HepG2 (cell line): Measurements from ENCODE around the gene MRS2. TPM values are rescaled to one million over a fixed set of nuclear protein-coding genes. Genes with fewer than 3 reads are reported as not detected.

Experiments
- MATR3 ChIP-seq: sonication (generic); formaldehyde crosslinking; IDR thresholded peaks from 2 replicates; pipeline ENCODE4 v1.4.0; 2020; ENCODE audit warnings: missing genetic modification reagents
- MXD1 ChIP-seq: sonication (generic); formaldehyde crosslinking; IDR thresholded peaks from 2 replicates; pipeline ENCODE4 v1.4.0; 2020; ENCODE audit warnings: mild to moderate bottlenecking, missing genetic modification reagents
- MZF1 ChIP-seq: sonication (generic); formaldehyde crosslinking; IDR thresholded peaks from 2 replicates; pipeline ENCODE4 v1.8.1; 2023; ENCODE audit warnings: mild to moderate bottlenecking, missing genetic modification reagents, borderline replicate concordance
- NFIC ChIP-seq: IDR thresholded peaks from 2 replicates; pipeline ENCODE4 v1.6.1; 2012; ENCODE audit warnings: mild to moderate bottlenecking, low read length, inconsistent platforms
- SPEN ChIP-seq: sonication (generic); formaldehyde crosslinking; IDR thresholded peaks from 2 replicates; pipeline ENCODE4 v1.5.1; 2020; ENCODE audit warnings: low read depth, mild to moderate bottlenecking, missing genetic modification reagents
- SRF ChIP-seq: IDR thresholded peaks from 2 replicates; pipeline ENCODE4 v1.6.1; 2011; ENCODE audit warnings: mild to moderate bottlenecking, low read depth, low read length, moderate library complexity
- TP53 ChIP-seq: sonication (generic); formaldehyde crosslinking; conservative IDR thresholded peaks from 2 replicates; pipeline ENCODE4 v1.4.0; 2020; ENCODE audit warnings: missing genetic modification reagents
- XRCC5 ChIP-seq: fragments of 200-400 bp; formaldehyde crosslinking; optimal IDR thresholded peaks from 2 replicates; pipeline ENCODE3; 2017; ENCODE audit warnings: mild to moderate bottlenecking, low read length
- ZBTB7B ChIP-seq: sonication (generic); formaldehyde crosslinking; IDR thresholded peaks from 2 replicates; pipeline ENCODE4 v1.4.0; 2020; ENCODE audit warnings: missing genetic modification reagents
- ZC3H4 ChIP-seq: sonication (generic); formaldehyde crosslinking; IDR thresholded peaks from 2 replicates; pipeline ENCODE4 v1.4.0; 2020; ENCODE audit warnings: missing genetic modification reagents, borderline replicate concordance
- ZNF556 ChIP-seq: sonication (generic); formaldehyde crosslinking; IDR thresholded peaks from 2 replicates; pipeline ENCODE4 v1.4.0; 2020; ENCODE audit warnings: mild to moderate bottlenecking, missing genetic modification reagents, borderline replicate concordance
- ZNF629 ChIP-seq: sonication (generic); formaldehyde crosslinking; conservative IDR thresholded peaks from 2 replicates; pipeline ENCODE4 v1.5.0; 2020; ENCODE audit warnings: missing genetic modification reagents
- ZSCAN30 ChIP-seq: sonication (generic); formaldehyde crosslinking; IDR thresholded peaks from 2 replicates; pipeline ENCODE4 v1.5.0; 2020; ENCODE audit warnings: mild to moderate bottlenecking, missing genetic modification reagents
- polyA plus RNA-seq, 8 experiments: library from polyadenylated mRNA; depleted of rRNA in 3 of 8; stranded (reverse) in 7 of 8; unstranded in 1 of 8; fragments of >200 nt; fragmentation: Illumina TruSeq in 4 of 8; extraction: Trizol in 4 of 8; gene quantifications; 2 replicates each; pipeline versions ENCODE4 v1.2.1 to v1.2.3, GENCODE V29; 2011 to 2016; ENCODE audit warnings: low read depth in 4 of 8, missing spikeins in 1 of 8, mixed read lengths in 1 of 8; ENCODE audit not compliant: insufficient read depth in 1 of 8
- total RNA-seq, 5 experiments: library from RNA; depleted of rRNA; stranded (reverse); fragments of >200 nt; fragmentation: Illumina TruSeq; extraction: Trizol; gene quantifications; 2 replicates each; pipeline ENCODE4 v1.2.3, GENCODE V29; 2016; ENCODE audit warnings: low read depth in 1 of 5
- TF ChIP-seq, protein P1 (sequence below): sonication (generic); formaldehyde crosslinking; IDR thresholded peaks from 2 replicates; pipeline ENCODE4 v1.4.0; 2020; ENCODE audit warnings: missing genetic modification reagents, borderline replicate concordance
- TF ChIP-seq, protein P2 (sequence below), 2 experiments: sonication (generic) in 1 of 2; formaldehyde crosslinking in 1 of 2; IDR thresholded peaks; 2 replicates each; pipeline versions ENCODE4 v1.4.0 to v1.6.1; 2016 to 2020; ENCODE audit warnings: borderline replicate concordance in 1 of 2, low read depth in 1 of 2, mild to moderate bottlenecking in 1 of 2, missing genetic modification reagents in 1 of 2
- TF ChIP-seq, protein P3 (sequence below): sonication (generic); formaldehyde crosslinking; IDR thresholded peaks from 2 replicates; pipeline ENCODE4 v1.8.0; 2023; ENCODE audit warnings: mild to moderate bottlenecking, missing genetic modification reagents

MRS2 gene
- total and polyA plus RNA-seq, 2 of the 13 experiments (the other 11 are each of a cell fraction or from before 2014, with no cell fraction given), result 31.1 to 83.8 TPM

DNA sequence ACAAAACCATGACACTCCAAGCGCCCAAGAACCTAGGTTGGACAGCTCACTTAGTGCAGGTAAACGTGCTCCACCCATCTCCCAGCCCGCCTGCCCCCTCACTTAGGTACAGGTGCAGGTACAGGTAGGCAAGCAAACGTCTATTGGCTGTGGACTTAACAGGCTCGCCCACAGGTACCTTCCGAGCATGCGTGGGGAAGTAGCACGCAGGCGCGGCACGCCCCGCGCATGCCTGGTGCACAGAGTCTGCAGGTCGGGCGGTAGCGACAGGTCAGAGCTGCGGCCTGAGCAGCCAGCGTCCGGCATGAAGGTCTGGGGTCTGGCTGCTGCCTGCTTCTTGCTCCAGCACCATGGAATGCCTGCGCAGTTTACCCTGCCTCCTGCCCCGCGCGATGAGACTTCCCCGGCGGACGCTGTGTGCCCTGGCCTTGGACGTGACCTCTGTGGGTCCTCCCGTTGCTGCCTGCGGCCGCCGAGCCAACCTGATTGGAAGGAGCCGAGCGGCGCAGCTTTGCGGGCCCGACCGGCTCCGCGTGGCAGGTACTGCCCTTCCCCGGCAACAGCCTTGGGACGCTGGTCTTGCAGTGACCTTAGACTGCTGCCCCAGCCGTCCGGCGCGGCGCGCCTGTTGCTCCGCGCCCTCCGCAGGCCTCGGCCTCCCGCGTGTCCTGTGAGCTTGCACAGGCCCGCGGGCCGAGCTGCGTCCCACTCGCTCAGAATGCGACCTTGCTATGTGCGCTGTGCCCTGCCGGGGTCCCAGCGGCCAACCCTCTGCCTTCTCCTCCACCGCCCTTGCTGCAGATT lies at the start of gene MRS2 (continued):
- TF ChIP-seq, protein P1, sequence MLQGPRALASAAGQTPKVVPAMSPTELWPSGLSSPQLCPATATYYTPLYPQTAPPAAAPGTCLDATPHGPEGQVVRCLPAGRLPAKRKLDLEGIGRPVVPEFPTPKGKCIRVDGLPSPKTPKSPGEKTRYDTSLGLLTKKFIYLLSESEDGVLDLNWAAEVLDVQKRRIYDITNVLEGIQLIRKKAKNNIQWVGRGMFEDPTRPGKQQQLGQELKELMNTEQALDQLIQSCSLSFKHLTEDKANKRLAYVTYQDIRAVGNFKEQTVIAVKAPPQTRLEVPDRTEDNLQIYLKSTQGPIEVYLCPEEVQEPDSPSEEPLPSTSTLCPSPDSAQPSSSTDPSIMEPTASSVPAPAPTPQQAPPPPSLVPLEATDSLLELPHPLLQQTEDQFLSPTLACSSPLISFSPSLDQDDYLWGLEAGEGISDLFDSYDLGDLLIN (CRISPR knock-in tag), result no peak
- TF ChIP-seq ZNF629 (CRISPR knock-in tag) (0 out of 2 replicates have a peak, but pooled peaks have one; percentile 51), ZNF556 (CRISPR knock-in tag) (peak; percentile 97), ZSCAN30 (no peak), NFIC (no peak), ZBTB7B (CRISPR knock-in tag) (peak; percentile 54; the same call in 1 of the 2 replicates), MATR3 (CRISPR knock-in tag) (no peak), ZC3H4 (CRISPR knock-in tag) (no peak), SRF (no peak), MZF1 (CRISPR knock-in tag) (peak; percentile 81; the same call in 1 of the 2 replicates), SPEN (CRISPR knock-in tag) (peak; percentile 97), XRCC5 (peak; percentile 25), MXD1 (CRISPR knock-in tag) (peak; percentile 98), TP53 (CRISPR knock-in tag) (peak; percentile 92)
- TF ChIP-seq, protein P2, sequence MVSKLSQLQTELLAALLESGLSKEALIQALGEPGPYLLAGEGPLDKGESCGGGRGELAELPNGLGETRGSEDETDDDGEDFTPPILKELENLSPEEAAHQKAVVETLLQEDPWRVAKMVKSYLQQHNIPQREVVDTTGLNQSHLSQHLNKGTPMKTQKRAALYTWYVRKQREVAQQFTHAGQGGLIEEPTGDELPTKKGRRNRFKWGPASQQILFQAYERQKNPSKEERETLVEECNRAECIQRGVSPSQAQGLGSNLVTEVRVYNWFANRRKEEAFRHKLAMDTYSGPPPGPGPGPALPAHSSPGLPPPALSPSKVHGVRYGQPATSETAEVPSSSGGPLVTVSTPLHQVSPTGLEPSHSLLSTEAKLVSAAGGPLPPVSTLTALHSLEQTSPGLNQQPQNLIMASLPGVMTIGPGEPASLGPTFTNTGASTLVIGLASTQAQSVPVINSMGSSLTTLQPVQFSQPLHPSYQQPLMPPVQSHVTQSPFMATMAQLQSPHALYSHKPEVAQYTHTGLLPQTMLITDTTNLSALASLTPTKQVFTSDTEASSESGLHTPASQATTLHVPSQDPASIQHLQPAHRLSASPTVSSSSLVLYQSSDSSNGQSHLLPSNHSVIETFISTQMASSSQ (IDR thresholded peaks at IDR 0.05; ENCODE audit: low read depth), result no peak
- TF ChIP-seq, protein P2 (CRISPR knock-in tag; IDR thresholded peaks at IDR 0.05; ENCODE audit: borderline replicate concordance), result peak; percentile 90
- TF ChIP-seq, protein P3, sequence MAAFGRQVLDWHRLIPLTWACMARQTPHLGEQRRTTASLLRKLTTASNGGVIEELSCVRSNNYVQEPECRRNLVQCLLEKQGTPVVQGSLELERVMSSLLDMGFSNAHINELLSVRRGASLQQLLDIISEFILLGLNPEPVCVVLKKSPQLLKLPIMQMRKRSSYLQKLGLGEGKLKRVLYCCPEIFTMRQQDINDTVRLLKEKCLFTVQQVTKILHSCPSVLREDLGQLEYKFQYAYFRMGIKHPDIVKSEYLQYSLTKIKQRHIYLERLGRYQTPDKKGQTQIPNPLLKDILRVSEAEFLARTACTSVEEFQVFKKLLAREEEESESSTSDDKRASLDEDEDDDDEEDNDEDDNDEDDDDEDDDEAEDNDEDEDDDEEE (CRISPR knock-in tag), result peak; percentile 73; the same call in 1 of the 2 replicates
